Tibial artery (tissue), 4 donors: ENCODE measurements around the gene CCNL2.
"Not testable (repeated sequence)": the region's sequence is repeated elsewhere in the genome, so short reads cannot be mapped to it uniquely, and the experiment has no call there.

ENCODE experiments used
- DNase-seq, 2 donors: peaks; one replicate each; pipeline ENCODE4 v3.0.0-alpha.2; 2019
- H3K27ac ChIP-seq, 2 donors: fragments of 200-600 bp; sonication (generic) in 1 of 2; 1 replicate in 1 of 2; 2 replicates in 1 of 2; pipeline ENCODE4 v1.5.1; 2018 to 2019; ENCODE audit warnings: mild to moderate bottlenecking in 1 of 2
- H3K27me3 ChIP-seq, 2 donors: fragments of 200-600 bp; sonication (generic) in 1 of 2; one replicate each; pipeline versions ENCODE4 v1.5.1 to v1.6.0; 2016 to 2019
- H3K36me3 ChIP-seq, 3 donors: fragments of 200-600 bp; sonication (generic) in 2 of 3; one replicate each; pipeline ENCODE4 v1.5.1; 2016 to 2019; ENCODE audit warnings: mild to moderate bottlenecking in 2 of 3
- H3K4me1 ChIP-seq, 4 donors: fragments of 200-600 bp; sonication (generic) in 2 of 4; 1 replicate in 3 of 4; 2 replicates in 1 of 4; pipeline ENCODE4 v1.5.1; 2016 to 2019
- H3K4me3 ChIP-seq, 2 donors: fragments of 200-600 bp; sonication (generic) in 1 of 2; 1 replicate in 1 of 2; 2 replicates in 1 of 2; pipeline ENCODE4 v1.5.1; 2018 to 2019; ENCODE audit warnings: mild to moderate bottlenecking in 2 of 2
- H3K9me3 ChIP-seq, 3 donors: fragments of 200-600 bp; sonication (generic) in 1 of 3; one replicate each; pipeline ENCODE4 v1.5.1; 2016 to 2019
- intact Hi-C: fragments of 100-400 bp; cut with DNase I; formaldehyde crosslinking; loops from one replicate; pipeline ENCODE4 v1.15.0; 2023; ENCODE audit warnings: low total_unique reads
- TF ChIP-seq, protein P1 (sequence below), 2 experiments: fragments of 200-600 bp in 1 of 2; fragments of 450-650 bp in 1 of 2; IDR thresholded peaks; one replicate each; pipeline ENCODE4 v1.5.1; 2017 to 2019; ENCODE audit warnings: antibody characterized with exemption in 2 of 2, mild to moderate bottlenecking in 1 of 2, moderate library complexity in 1 of 2

The CCNL2 gene

DNA sequence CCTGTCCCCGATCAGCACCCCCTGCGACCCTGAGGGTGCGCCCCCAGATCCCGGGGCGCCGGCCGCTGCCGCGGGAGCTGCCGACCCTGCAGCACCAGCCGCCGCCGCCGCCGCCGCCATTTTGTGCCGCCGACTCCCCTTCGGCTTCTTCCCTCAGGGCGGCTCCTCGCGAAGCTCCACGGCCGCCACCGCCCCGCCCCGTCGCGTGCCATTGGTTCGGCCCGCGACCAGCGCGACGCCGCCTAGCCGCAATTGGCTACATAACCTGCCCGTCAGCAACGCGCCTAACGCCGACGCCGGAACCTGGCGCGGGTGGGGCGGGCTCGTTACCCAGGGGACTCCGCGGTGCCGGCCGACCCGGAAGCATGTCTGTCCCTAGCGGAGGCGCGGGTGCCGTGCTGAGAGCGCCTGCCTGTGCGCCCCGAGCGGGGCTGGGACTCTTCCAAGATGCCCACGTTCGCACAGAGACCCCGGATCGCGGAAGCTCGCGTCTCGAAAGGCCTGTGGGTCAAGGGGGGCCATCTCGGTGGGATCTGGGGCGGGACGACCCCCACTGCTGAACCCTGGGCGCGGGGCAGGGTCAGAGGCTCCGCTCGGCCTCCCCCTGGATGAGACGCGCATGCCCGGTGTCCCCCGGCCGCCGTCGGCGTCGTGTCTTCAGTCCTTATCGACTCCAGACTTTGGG is at the start of gene CCNL2:
TSS of gene CCNL2 (minus strand) at position 149 of the 685 bp plus-strand sequence. CDS start at position 120, 29 bp downstream.
- Histone ChIP-seq H3K4me3 (peak within 1 kb of the TSS; percentile 85 to 96), H3K27ac (peak within 1 kb of the TSS; percentile 81 to 92), H3K9me3 (no peaks in the 10 kb centered on the region), H3K4me1 (peaks cover 0 to 41% (median 29%) of the 10 kb centered on the region in 4 donors), H3K27me3 (no peaks in the 10 kb centered on the region), H3K36me3 (peaks cover 48 to 77% (median 65%) of the 10 kb centered on the region in 3 donors)
- intact Hi-C loops, result no loop called here
- TF ChIP-seq, protein P1, sequence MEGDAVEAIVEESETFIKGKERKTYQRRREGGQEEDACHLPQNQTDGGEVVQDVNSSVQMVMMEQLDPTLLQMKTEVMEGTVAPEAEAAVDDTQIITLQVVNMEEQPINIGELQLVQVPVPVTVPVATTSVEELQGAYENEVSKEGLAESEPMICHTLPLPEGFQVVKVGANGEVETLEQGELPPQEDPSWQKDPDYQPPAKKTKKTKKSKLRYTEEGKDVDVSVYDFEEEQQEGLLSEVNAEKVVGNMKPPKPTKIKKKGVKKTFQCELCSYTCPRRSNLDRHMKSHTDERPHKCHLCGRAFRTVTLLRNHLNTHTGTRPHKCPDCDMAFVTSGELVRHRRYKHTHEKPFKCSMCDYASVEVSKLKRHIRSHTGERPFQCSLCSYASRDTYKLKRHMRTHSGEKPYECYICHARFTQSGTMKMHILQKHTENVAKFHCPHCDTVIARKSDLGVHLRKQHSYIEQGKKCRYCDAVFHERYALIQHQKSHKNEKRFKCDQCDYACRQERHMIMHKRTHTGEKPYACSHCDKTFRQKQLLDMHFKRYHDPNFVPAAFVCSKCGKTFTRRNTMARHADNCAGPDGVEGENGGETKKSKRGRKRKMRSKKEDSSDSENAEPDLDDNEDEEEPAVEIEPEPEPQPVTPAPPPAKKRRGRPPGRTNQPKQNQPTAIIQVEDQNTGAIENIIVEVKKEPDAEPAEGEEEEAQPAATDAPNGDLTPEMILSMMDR (IDR thresholded peaks at IDR 0.05), result peak; percentile 62 to 73
- DNase-seq, result peak; percentile 95 to 99

- H3K4me3 ChIP-seq, DNase-seq, H3K36me3 ChIP-seq, H3K4me1 ChIP-seq, H3K27ac ChIP-seq, H3K9me3 ChIP-seq, H3K27me3 ChIP-seq, intact Hi-C loops: not testable (repeated sequence)
Observed at GRCh38 chr1:1446631-1447030, 47.5 kb upstream of the CCNL2 start.

DNA sequence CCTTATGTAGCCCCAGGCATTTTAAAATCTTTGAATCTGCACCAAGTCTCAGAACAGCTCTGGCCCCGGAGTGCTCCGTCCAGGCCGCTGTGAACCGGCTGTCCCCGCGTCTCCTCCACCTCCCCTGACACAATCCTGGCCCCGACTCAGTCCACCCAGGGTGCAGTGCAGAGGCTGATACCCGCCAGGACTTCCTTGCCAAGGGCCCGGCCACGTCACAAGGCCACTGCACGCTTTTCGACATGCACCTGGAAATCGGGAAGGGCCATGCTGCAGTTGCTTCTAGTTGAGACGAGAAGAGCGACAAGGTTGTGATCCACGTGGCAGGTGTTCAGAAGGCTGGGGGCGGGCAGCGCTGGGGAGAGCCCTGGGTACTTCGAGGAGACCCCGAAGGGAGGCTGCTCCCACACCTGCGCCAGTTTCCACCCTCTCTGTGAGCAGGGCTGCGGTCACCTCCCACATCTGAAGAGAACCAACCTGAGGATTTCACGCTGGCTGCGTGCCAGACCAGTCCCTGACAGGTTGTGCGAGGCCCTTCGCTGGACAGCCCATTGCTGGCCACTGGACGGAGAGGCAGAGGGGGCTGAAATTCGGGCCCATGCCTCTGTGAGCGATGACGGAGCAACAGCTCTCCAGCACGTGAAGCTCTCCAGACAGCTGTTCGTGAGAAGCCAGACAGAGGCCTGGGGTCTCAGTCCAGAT is 43.1 kb upstream of the CCNL2 start:
- DNase-seq, result peak in 1 of 2 donors; percentile 59
- intact Hi-C loops, result loop anchor here (5.0 kb wide), 1 partner anchor 40 kb away; no protein-coding TSS in a partner anchor
- H3K27ac ChIP-seq, result no peak overlapping the region

DNA sequence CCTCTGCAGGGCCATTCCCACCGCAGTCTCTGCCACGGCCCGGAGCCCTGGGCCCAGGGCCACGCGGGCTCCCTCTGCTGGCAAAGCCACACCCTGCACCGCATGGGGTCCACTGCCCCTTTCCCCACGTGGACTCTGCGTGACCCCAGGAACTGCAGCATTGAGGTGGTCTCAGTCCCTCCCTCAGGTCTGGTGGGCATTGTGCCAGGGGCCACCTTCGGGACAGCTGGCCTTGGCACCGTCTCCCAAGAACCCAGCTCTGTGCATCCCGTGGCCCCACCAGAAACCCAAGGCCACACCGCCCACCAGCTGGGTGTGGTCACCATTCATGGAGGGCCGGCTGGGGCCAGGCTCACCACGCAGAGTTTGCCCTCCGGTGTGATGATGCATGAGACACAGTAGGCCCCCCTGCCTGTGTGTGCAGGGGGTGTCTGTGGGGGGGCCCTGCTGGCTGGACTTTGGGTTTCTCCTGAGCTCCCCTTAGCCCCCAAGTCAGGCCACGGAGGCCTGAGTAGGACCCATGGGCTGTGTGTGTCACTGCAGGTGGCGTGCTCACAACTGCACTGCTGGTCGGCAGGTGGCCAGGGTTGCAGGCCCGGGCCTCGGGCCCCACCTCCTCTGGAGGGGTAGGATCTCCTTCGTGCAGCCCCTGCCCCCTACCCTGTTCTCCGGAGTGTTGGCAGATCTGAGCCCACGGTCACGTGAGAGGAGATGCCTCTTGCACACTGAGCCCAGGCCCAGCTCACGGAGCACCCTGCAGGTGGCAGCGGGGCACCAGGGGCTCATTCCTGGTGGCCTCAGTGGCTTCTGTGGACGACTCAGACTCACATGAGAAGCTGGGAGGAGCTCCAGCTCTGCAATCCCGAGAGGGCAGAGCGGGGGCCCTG is 42.1 kb upstream of the CCNL2 start:
- intact Hi-C loops, result loop anchor here (5.0 kb wide), 1 partner anchor 39 kb away; no protein-coding TSS in a partner anchor
- no peak overlapping the region for H3K4me3 ChIP-seq
- peaks cover 0 to 41% (median 8%) of the 10 kb centered on the region in 4 donors for H3K4me1 ChIP-seq
- TF ChIP-seq, protein P1 (IDR thresholded peaks at IDR 0.05), result peak; percentile 66 to 79
- peak in 1 of 2 donors; percentile 69 for DNase-seq
- H3K36me3 ChIP-seq, result peaks cover 0 to 14% (median 0%) of the 10 kb centered on the region in 3 donors
- H3K9me3 ChIP-seq, result no peaks in the 10 kb centered on the region
- H3K27me3 ChIP-seq, result peaks cover 0 to 30% of the 10 kb centered on the region in 2 donors
- no peak overlapping the region for H3K27ac ChIP-seq

More for the DNA sequence above, 43.1 kb upstream of the CCNL2 start:
- TF ChIP-seq, protein P1 (IDR thresholded peaks at IDR 0.05), result no peak
- Histone ChIP-seq H3K36me3 (peaks cover 0 to 14% (median 0%) of the 10 kb centered on the region in 3 donors), H3K9me3 (no peaks in the 10 kb centered on the region), H3K27me3 (peaks cover 0 to 21% of the 10 kb centered on the region in 2 donors), H3K4me3 (no peak overlapping the region), H3K4me1 (peaks cover 0 to 31% (median 3%) of the 10 kb centered on the region in 4 donors)

- DNase-seq, result peak in 1 of 2 donors; percentile 64
- intact Hi-C loops, result loop anchor here (5.0 kb wide), 1 partner anchor 38 kb away; no protein-coding TSS in a partner anchor
- Histone ChIP-seq H3K4me1 (peaks cover 0 to 49% (median 14%) of the 10 kb centered on the region in 4 donors), H3K27ac (no peak overlapping the region), H3K36me3 (peaks cover 0 to 14% (median 0%) of the 10 kb centered on the region in 3 donors), H3K4me3 (no peak overlapping the region), H3K9me3 (no peaks in the 10 kb centered on the region), H3K27me3 (peaks cover 0 to 36% of the 10 kb centered on the region in 2 donors)
- TF ChIP-seq, protein P1 (IDR thresholded peaks at IDR 0.05), result no peak
Observed at GRCh38 chr1:1440262-1441001, 41.3 kb upstream of the CCNL2 start.
